ENCODE data around the gene COPS4.

DNA sequence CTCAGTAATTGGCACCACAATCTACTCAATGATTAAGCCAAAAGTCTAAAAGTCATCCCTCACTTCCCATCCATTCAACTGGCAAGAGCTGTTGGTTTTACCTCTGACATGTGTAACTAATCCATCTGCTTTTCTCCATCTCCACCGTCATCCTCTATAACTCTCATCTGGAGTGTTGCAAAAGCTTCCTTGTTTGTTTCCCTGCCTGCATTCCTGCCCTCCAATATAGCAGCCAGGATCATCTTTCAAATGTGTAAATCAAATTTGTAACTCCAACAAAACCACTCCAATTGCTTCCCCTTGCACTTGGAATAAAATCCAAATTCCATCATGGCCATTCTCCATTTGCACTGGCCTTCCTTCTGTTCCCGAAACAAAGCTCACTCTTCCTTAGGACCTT lies 83.9 kb downstream of the COPS4 start:
- no peak for TF ChIP-seq POLR2A (IDR thresholded peaks at IDR 0.05)
- TF ChIP-seq, protein P1, sequence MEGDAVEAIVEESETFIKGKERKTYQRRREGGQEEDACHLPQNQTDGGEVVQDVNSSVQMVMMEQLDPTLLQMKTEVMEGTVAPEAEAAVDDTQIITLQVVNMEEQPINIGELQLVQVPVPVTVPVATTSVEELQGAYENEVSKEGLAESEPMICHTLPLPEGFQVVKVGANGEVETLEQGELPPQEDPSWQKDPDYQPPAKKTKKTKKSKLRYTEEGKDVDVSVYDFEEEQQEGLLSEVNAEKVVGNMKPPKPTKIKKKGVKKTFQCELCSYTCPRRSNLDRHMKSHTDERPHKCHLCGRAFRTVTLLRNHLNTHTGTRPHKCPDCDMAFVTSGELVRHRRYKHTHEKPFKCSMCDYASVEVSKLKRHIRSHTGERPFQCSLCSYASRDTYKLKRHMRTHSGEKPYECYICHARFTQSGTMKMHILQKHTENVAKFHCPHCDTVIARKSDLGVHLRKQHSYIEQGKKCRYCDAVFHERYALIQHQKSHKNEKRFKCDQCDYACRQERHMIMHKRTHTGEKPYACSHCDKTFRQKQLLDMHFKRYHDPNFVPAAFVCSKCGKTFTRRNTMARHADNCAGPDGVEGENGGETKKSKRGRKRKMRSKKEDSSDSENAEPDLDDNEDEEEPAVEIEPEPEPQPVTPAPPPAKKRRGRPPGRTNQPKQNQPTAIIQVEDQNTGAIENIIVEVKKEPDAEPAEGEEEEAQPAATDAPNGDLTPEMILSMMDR (IDR thresholded peaks at IDR 0.05), result no peak
